Thyroid gland (tissue), 4 donors: ENCODE measurements around the gene MKNK1. TPM values are rescaled to one million over a fixed set of nuclear protein-coding genes. Genes with fewer than 3 reads are reported as not detected.
A peak's percentile ranks its signal among the peaks of the same experiment; 100 is the strongest.

ENCODE experiments used
- DNase-seq, 2 donors: peaks; one replicate each; pipeline ENCODE4 v3.0.0-alpha.2; 2019
- H3K27ac ChIP-seq, 3 donors: fragments of 200-600 bp; sonication (generic); 1 replicate in 2 of 3; 2 replicates in 1 of 3; pipeline ENCODE4 v1.5.1; 2016 to 2019; ENCODE audit warnings: mild to moderate bottlenecking in 1 of 3, moderate library complexity in 1 of 3
- H3K27me3 ChIP-seq: fragments of 200-600 bp; sonication (generic); one replicate; pipeline ENCODE4 v1.5.1; 2019
- H3K36me3 ChIP-seq, 2 donors: fragments of 200-600 bp; sonication (generic); one replicate each; pipeline ENCODE4 v1.5.1; 2016 to 2019
- H3K4me1 ChIP-seq, 2 donors: fragments of 200-600 bp; sonication (generic); one replicate each; pipeline ENCODE4 v1.5.1; 2017 to 2019
- H3K4me3 ChIP-seq, 3 donors: fragments of 200-600 bp; sonication (generic); replicated peaks in 1 of 3; 1 replicate in 2 of 3; 2 replicates in 1 of 3; pipeline ENCODE4 v1.5.1; 2016; ENCODE audit warnings: mild to moderate bottlenecking in 1 of 3
- H3K9me3 ChIP-seq: fragments of 200-600 bp; sonication (generic); one replicate; pipeline ENCODE4 v1.5.1; 2017
- CTCF ChIP-seq, 6 experiments: fragments of 200-600 bp in 3 of 6; fragments of 450-650 bp in 3 of 6; sonication (generic) in 3 of 6; IDR thresholded peaks; one replicate each; pipeline ENCODE4 v1.5.1; 2016 to 2019; ENCODE audit warnings: antibody characterized with exemption in 6 of 6, mild to moderate bottlenecking in 2 of 6, inconsistent platforms in 1 of 6, moderate library complexity in 1 of 6
- POLR2A ChIP-seq, 2 donors: fragments of 450-650 bp; IDR thresholded peaks; one replicate each; pipeline ENCODE4 v1.6.1; 2017; ENCODE audit warnings: antibody characterized with exemption in 2 of 2, mild to moderate bottlenecking in 2 of 2, moderate library complexity in 1 of 2
- WGBS, 2 donors: methylation state at CpG; one replicate each; pipeline ENCODE4 v1.1.5; 2017; 5-methylcytosine and 5-hydroxymethylcytosine counted together
- intact Hi-C: fragments of 100-400 bp; cut with DNase I; formaldehyde crosslinking; loops from one replicate; pipeline ENCODE4 v1.15.1; 2023
- total RNA-seq, 4 donors: library from RNA; depleted of rRNA; stranded (reverse); fragments of >200 nt; gene quantifications; one replicate each; pipeline ENCODE4 v1.2.3, GENCODE V29; 2016

MKNK1 gene
- total RNA-seq, 4 donors from 2014 or later = 20.8 to 29.6 (median 23.4) TPM

- Histone ChIP-seq H3K27me3 (no peaks in the 10 kb centered on the region), H3K4me1 (no peaks in the 10 kb centered on the region), H3K4me3 (no peak overlapping the region), H3K27ac (no peak overlapping the region), H3K36me3 (no peaks in the 10 kb centered on the region), H3K9me3 (no peaks in the 10 kb centered on the region)
- WGBS, 2 donors = 37 to 56% methylated on average over 14 to 20 of the region's 20 CpGs
- peak in 1 of 2 donors; percentile 10 for DNase-seq
- TF ChIP-seq POLR2A (IDR thresholded peaks at IDR 0.05) = no peak
- no peak for TF ChIP-seq CTCF (IDR thresholded peaks at IDR 0.05)
- intact Hi-C loops = no loop called here
These were observed 54.1 kb downstream of the MKNK1 start for GRCh38 chr1:46549697-46550681.

- Histone ChIP-seq H3K4me3 (no peak overlapping the region), H3K36me3 (no peaks in the 10 kb centered on the region), H3K27me3 (peaks cover 8% of the 10 kb centered on the region), H3K4me1 (peaks cover 0 to 7% of the 10 kb centered on the region in 2 donors), H3K27ac (no peak overlapping the region), H3K9me3 (no peaks in the 10 kb centered on the region)
- 67 to 77% methylated on average over 11 of the region's 22 CpGs for WGBS, 2 donors
- no peak for DNase-seq
- intact Hi-C loops = no loop called here
- TF ChIP-seq CTCF (IDR thresholded peaks at IDR 0.05) (peak in 3 of 6 experiments; percentile 27 to 36 (median 31)), POLR2A (IDR thresholded peaks at IDR 0.05) (no peak)
These were observed 56.3 kb downstream of the MKNK1 start for GRCh38 chr1:46547481-46548383.

- Histone ChIP-seq H3K27me3 (peaks cover 8% of the 10 kb centered on the region), H3K4me1 (peaks cover 0 to 7% of the 10 kb centered on the region in 2 donors), H3K27ac (no peak overlapping the region), H3K36me3 (no peaks in the 10 kb centered on the region), H3K9me3 (no peaks in the 10 kb centered on the region), H3K4me3 (no peak overlapping the region)
- intact Hi-C loops = no loop called here
- no peak for DNase-seq
- WGBS, 2 donors = 68 to 72% methylated on average over 5 of the region's 5 CpGs
- TF ChIP-seq POLR2A (IDR thresholded peaks at IDR 0.05) (no peak), CTCF (IDR thresholded peaks at IDR 0.05) (no peak)
These were observed 57.9 kb downstream of the MKNK1 start for GRCh38 chr1:46546210-46546609.

GRCh38 chr1:46545784-46546183 lies 58.3 kb downstream of the MKNK1 start:
- intact Hi-C loops = no loop called here
- H3K4me1 ChIP-seq = peaks cover 0 to 7% of the 10 kb centered on the region in 2 donors
- H3K36me3 ChIP-seq = no peaks in the 10 kb centered on the region
- H3K27ac ChIP-seq = no peak overlapping the region
- WGBS, 2 donors = 63 to 76% methylated on average over 3 of the region's 3 CpGs
- peaks cover 8% of the 10 kb centered on the region for H3K27me3 ChIP-seq
- H3K4me3 ChIP-seq = no peak overlapping the region
- no peak for TF ChIP-seq CTCF (IDR thresholded peaks at IDR 0.05)
- TF ChIP-seq POLR2A (IDR thresholded peaks at IDR 0.05) = no peak
- DNase-seq = no peak
- no peaks in the 10 kb centered on the region for H3K9me3 ChIP-seq
